ENCODE measurements around the gene SLC25A45.

SLC25A45 gene

DNA sequence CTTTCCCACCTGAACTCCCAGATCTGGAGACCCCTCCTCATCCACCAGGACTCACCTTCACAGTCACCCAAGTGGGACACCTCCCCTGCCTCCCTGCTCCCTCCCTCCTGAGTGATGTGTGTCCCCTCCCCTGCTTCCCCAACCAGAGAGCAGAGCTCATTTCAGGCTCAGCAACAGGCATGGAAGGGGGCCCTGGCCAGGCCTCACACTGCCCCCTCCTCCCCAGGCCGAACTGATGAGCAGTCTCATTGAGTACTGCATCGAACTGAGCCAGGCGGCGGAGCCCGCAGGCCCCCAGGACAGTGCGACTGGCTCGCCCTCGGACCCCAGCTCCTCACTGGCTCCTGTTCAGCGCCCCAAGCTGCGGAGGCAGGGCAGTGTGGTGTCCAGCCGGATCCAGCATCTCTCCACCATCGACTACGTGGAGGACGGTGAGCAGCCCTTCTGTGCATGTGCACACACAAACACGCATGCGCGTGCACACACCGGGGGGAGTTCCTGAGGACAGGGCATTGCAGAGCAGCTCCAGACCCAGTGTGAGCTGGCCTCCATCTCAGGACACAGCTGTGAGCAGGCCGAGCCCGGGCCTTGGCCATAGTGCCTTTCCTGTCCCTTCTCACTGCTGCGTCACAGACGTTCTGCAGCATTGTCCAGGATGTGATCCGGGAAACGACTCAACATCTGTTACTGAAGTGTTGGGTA is 22.3 kb upstream of the SLC25A45 start:
- no peak for DNase-seq (ENCODE audit: low read depth, low spot score)

GRCh38 chr11:65404210-65404609 is 21.8 kb upstream of the SLC25A45 start:
- DNase-seq (ENCODE audit: low read depth, low spot score) = no peak

GRCh38 chr11:65403607-65404121 is 21.2 kb upstream of the SLC25A45 start:
- no peak for DNase-seq (ENCODE audit: low read depth, low spot score)

GRCh38 chr11:65402790-65403189 is 20.3 kb upstream of the SLC25A45 start:
- DNase-seq (ENCODE audit: low read depth, low spot score) = no peak

DNA sequence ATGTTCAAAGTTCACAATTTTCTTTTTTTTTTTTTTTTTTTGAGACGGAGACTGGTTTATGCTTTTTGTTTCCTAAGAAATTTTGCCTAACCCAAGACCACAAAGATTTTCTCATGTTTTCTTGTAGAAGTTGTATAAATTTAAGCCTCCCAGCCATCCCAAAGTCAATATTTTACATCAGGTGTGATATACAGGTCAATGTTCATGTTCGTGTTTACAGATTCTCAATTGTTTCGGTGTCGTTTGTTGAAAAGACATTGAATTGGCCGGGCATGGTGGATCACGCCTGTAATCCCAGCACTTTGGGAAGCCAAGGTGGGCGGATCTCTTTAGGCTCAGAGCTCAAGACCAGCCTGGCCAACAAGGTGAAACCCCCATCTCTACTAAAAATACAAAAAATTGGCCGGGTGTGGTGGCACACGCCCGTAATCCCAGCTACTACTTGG is 19.4 kb upstream of the SLC25A45 start:
- DNase-seq (ENCODE audit: low read depth, low spot score) = no peak

DNA sequence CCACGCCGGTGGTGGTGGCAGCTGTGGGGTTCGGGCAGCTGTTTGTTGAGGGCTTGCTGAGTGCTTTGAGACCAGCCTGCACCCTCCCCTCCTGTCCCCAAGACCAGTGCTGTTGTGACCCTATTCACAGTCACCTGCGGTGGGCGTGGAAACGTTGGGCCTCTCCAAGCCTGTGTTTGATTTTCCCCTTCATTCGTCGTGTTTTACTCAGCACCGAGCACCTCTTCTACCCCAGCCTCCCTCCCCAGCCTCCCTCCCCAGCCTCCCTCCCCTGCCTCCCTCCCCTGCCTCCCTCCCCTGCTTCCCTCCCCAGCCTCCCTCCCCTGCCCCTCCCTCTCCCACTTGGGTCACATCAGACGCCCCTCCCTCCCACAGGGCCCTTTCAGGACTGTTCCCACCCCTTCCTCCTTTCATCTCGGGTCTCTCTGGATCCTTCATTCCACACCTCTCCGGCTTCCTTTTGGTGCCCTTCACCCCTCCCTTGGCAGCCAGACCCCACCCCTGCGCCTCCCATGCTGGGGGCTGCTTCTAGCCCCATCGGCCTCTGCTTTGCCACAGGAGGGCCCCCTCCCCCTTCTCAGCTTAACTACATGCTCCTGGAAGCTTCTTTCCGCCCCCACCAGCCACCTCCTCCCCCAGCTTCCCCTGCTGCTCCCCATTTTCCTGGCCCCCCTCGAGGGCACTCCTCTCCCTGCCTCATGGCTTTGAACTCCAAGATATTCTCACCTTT is 18.8 kb upstream of the SLC25A45 start:
- no peak for DNase-seq (ENCODE audit: low read depth, low spot score)

GRCh38 chr11:65400307-65401072 is 18.0 kb upstream of the SLC25A45 start:
- no peak for DNase-seq (ENCODE audit: low read depth, low spot score)

DNA sequence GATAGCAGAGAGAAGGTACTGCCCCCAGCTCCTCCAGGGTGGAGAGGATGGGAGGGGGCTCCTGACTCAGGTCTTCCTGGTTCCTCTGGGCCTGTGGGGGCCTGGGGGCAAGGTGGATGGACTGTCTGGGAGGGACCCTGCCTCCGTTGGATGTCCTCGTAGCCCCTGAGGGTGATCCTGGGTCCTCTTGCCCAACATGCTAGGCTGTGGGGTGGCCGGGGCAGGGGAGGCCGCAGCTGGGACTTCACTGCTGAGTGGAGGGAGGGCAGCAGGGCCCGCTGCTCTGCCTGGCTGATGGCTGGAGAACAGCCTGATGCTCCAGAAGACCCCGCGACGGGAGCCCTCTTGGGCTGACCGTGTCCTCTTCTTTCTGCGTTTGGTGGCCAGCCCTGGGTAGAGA is 17.4 kb upstream of the SLC25A45 start:
- no peak for DNase-seq (ENCODE audit: low read depth, low spot score)

DNA sequence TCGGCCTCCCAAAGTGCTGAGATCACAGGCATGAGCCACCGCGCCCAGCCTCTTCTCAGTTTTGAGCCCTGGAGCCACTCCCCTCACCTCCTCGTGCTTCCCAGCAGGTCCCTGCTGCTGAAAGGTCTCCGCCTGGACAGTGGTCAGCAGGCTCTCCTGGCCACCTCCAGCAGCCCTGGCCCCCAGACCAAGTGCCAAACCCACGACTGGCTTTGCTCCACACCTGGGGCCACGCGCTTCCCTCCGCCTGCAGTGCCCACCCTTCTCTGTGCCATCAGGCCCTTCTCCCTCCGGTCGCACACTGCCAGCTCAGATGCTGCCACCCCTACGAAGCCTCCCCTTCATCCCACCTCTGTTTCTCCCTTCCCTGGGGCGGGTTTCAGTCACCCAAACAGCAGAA is 16.8 kb upstream of the SLC25A45 start:
- DNase-seq (ENCODE audit: low read depth, low spot score) = no peak

GRCh38 chr11:65398362-65398910 is 16.0 kb upstream of the SLC25A45 start:
- no peak for DNase-seq (ENCODE audit: low read depth, low spot score)

DNA sequence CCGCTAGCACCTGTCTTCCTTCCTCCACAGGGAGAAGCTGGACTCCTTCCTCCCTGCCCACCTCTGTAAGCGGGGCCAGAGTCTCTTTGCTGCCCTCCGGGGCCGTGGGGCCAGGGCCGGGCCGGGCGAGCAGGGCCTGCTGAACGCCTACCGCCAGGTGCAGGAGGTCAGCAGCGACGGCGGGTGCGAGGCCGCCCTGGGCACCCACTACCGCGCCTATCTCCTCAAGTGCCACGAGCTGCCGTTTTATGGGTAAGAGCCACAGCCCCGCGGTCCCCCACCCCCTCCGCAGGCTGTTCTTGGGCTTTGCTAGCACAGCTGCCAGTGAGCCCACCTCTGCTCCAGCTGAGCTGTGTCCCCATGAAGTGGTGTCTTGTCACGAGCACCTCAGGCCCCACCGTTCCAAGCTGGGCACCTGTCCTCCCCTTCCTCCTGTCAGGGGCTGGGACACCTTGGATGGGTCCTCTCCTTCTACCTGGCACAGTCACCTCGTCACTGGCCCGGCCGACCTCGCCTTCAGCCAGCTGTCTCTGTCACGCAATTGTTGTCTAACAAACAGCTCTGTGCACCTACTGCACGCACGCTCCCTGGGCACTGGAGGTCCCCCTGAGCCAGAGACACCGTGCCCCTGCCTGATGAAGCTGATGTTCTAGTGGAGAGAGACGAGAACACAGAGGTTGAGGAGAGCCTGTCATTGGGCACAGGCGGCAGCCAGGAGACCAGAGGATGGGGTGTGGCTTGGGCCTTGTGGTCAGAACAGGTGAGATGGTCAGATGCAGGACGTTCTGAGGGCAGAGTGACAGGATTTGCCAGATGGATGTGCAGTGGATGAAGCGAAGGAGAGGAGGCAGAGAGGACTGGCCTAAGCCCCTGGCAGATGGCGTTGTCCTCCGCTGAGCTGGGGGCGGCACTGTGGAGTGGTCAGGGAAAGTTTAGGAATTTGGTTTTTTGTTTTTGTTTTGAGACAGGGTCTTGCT is 14.6 kb upstream of the SLC25A45 start:
- no peak for DNase-seq (ENCODE audit: low read depth, low spot score)

DNA sequence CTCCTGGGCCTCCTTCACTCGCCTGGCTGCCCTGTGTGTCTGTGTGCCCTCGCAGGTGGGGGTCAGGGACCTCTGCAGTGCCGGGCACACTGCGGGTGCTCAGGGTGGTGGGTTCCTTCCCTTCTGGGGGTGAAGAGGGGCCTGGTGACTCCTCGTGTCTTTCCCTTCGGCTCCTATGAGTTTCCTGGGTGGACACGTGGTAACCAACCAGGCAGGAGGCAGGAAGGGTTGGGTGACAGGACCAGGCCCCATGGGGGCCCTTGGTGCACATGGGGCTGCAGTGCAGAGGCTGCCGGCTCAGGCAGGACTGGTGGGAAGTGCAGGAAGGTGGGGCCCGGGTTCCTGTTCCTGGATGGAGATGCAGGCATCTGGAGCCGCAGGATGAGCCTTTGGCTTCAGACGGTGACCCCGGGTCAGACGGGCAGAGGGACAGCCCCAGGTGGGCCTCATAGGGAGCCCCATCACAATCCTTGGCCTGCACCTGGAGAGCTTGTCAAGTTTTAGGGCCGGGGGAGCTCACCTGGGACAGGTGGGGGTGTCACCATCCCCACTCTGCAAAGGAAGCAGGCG is 13.6 kb upstream of the SLC25A45 start:
- DNase-seq (ENCODE audit: low read depth, low spot score) = no peak

GRCh38 chr11:65394125-65394536 is 11.7 kb upstream of the SLC25A45 start:
- no peak for DNase-seq (ENCODE audit: low read depth, low spot score)

GRCh38 chr11:65393513-65394079 is 11.2 kb upstream of the SLC25A45 start:
- no peak for DNase-seq (ENCODE audit: low read depth, low spot score)

DNA sequence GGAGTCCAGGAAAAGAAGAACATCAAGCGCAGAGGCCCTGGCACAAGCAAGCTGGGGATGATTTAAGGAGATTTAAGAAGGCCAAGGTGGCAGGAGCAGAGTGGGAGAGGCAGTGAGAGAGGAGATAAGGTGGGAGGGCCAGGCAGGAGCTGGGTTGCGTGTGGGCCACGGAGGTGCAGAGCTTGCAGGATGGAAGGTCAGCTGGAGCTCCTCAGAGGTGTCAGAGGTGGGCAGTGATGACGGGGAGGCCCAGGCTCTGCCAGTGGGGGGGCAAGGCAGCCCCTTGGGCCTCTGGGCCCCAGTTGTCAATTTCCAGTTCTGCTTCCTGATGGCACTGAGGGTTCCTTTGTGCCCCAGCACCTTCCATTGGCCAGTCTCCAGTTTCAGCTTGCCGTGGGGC is 10.5 kb upstream of the SLC25A45 start:
- no peak for DNase-seq (ENCODE audit: low read depth, low spot score)

DNA sequence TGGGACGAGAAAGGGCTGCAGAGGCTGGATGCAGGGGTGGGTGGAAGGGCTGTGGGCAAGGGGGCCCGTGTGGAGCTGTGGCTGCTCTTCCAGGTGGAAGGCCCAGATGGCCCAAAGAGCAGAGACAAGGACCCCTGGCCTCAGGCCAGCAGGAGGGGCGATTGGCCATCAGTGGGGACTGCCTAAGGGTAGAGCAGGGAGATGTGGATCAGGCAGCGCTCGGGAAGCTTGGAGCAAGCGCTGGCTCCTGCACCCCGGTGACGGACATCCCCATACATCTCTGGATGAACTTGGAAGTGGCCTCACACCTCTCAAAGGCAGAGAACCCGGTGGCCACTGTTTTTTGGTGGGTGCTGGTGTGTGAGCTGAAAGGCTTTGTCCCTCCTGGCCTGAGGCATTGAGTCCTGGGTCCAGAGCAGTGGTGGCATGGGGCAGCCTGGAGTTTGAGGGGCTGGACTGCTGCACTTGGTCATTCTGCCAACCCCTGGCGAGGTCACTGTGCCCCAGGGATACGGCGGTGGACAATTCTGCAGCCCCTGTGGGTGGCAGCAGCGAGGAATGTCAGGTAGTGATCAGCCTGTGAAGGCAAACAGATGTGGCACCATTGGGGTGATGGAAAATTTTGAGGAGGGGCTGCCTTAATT is 9.9 kb upstream of the SLC25A45 start:
- DNase-seq (ENCODE audit: low read depth, low spot score) = no peak

DNA sequence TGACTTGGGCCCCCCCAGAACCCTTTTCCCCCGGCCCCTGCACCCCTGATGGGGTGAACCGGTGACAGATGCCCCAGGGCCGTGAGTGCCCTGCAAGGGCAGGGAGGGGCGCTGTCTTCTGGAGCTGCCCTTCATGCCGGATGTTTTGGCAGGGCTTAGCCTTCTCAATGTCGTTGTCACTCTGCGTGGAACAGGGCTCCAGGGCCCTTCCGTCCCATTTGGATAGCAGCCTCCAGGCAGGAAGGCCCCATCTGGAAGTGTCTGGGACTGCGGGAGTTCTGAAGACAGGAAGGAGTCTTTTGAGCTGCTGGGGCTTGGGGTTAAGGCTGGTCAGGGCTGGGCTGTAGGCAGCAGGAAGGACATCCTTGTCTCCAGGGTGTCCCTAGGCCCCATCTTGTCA is 8.6 kb upstream of the SLC25A45 start:
- no peak for DNase-seq (ENCODE audit: low read depth, low spot score)

GRCh38 chr11:65390099-65390941 is 7.9 kb upstream of the SLC25A45 start:
- no peak for DNase-seq (ENCODE audit: low read depth, low spot score)

All from iPS DF 19.7 (cell line).